ENCODE results near the gene IMMP2L. TPM values are rescaled to one million over a fixed set of nuclear protein-coding genes. Genes with fewer than 3 reads are reported as not detected.
"Not testable (repeated sequence)": the region's sequence is repeated elsewhere in the genome, so short reads cannot be mapped to it uniquely, and the experiment has no call there.

Gene IMMP2L
- total RNA-seq, 1 experiment from 2014 or later, result 12.8 TPM

- no peaks in the 10 kb centered on the region for H3K27me3 ChIP-seq
- peaks cover 4% of the 10 kb centered on the region; the same call in 1 of the 2 replicates for H3K4me1 ChIP-seq
- H3K36me3 ChIP-seq, result no peaks in the 10 kb centered on the region
- no peak overlapping the region for H3K4me3 ChIP-seq
- DNase-seq, result no peak
- H3K27ac ChIP-seq, result no peak overlapping the region
- H3K9me3 ChIP-seq (replicated peaks), result peaks cover 18% of the 10 kb centered on the region; the same call in 1 of the 2 replicates
Observed at GRCh38 chr7:111474723-111475418, 87.4 kb downstream of the IMMP2L start.

GRCh38 chr7:111473449-111474198 lies 88.7 kb downstream of the IMMP2L start:
- Histone ChIP-seq H3K4me3 (no peak overlapping the region), H3K36me3 (no peaks in the 10 kb centered on the region), H3K9me3 (replicated peaks) (peaks cover 18% of the 10 kb centered on the region; the same call in 1 of the 2 replicates), H3K4me1 (peaks cover under 1% of the 10 kb centered on the region; the same call in 1 of the 2 replicates), H3K27me3 (no peaks in the 10 kb centered on the region), H3K27ac (no peak overlapping the region)
- DNase-seq, result no peak

GRCh38 chr7:111470998-111471397 lies 91.3 kb downstream of the IMMP2L start:
- no peak for DNase-seq
- Histone ChIP-seq H3K27me3 (no peaks in the 10 kb centered on the region), H3K36me3 (no peaks in the 10 kb centered on the region), H3K27ac (no peak overlapping the region), H3K4me1 (no peaks in the 10 kb centered on the region), H3K9me3 (replicated peaks) (peaks cover 16% of the 10 kb centered on the region; the same call in 1 of the 2 replicates), H3K4me3 (no peak overlapping the region)

GRCh38 chr7:111469894-111470293 lies 92.4 kb downstream of the IMMP2L start:
- peaks cover 22% of the 10 kb centered on the region; the same call in 1 of the 2 replicates for H3K9me3 ChIP-seq (replicated peaks)
- H3K4me3 ChIP-seq, H3K36me3 ChIP-seq, H3K27me3 ChIP-seq, DNase-seq, H3K4me1 ChIP-seq, H3K27ac ChIP-seq: not testable (repeated sequence)

- not testable (repeated sequence) for H3K27ac ChIP-seq, H3K27me3 ChIP-seq, H3K36me3 ChIP-seq, DNase-seq, H3K4me3 ChIP-seq, H3K4me1 ChIP-seq
- peaks cover 11% of the 10 kb centered on the region; the same call in 1 of the 2 replicates for H3K9me3 ChIP-seq (replicated peaks)
Observed at GRCh38 chr7:111465774-111466173, 96.5 kb downstream of the IMMP2L start.

GRCh38 chr7:111460695-111461094 lies 101.6 kb downstream of the IMMP2L start:
- Histone ChIP-seq H3K27ac (no peak overlapping the region), H3K4me3 (no peak overlapping the region), H3K4me1 (no peaks in the 10 kb centered on the region), H3K27me3 (no peaks in the 10 kb centered on the region), H3K9me3 (replicated peaks) (peaks cover 3% of the 10 kb centered on the region; the same call in 1 of the 2 replicates), H3K36me3 (no peaks in the 10 kb centered on the region)
- no peak for DNase-seq

- H3K27me3 ChIP-seq, result no peaks in the 10 kb centered on the region
- no peak for DNase-seq
- no peaks in the 10 kb centered on the region for H3K9me3 ChIP-seq (replicated peaks)
- H3K27ac ChIP-seq, result no peak overlapping the region
- H3K4me1 ChIP-seq, result no peaks in the 10 kb centered on the region
- H3K4me3 ChIP-seq, result no peak overlapping the region
- H3K36me3 ChIP-seq, result no peaks in the 10 kb centered on the region
Observed at GRCh38 chr7:111459757-111460280, 102.5 kb downstream of the IMMP2L start.

- Histone ChIP-seq H3K36me3 (no peaks in the 10 kb centered on the region), H3K27me3 (no peaks in the 10 kb centered on the region), H3K27ac (no peak overlapping the region), H3K4me3 (no peak overlapping the region), H3K4me1 (no peaks in the 10 kb centered on the region), H3K9me3 (replicated peaks) (no peaks in the 10 kb centered on the region)
- DNase-seq, result no peak
Observed at GRCh38 chr7:111459065-111459756, 103.1 kb downstream of the IMMP2L start.

- not testable (repeated sequence) for H3K4me3 ChIP-seq, H3K4me1 ChIP-seq, H3K27ac ChIP-seq, H3K36me3 ChIP-seq, DNase-seq, H3K27me3 ChIP-seq
- peaks cover 16% of the 10 kb centered on the region for H3K9me3 ChIP-seq (replicated peaks)
Observed at GRCh38 chr7:111450705-111451104, 111.6 kb downstream of the IMMP2L start.

GRCh38 chr7:111447502-111447901 lies 114.8 kb downstream of the IMMP2L start:
- H3K27ac ChIP-seq, H3K4me3 ChIP-seq, H3K4me1 ChIP-seq, H3K27me3 ChIP-seq, H3K36me3 ChIP-seq, DNase-seq: not testable (repeated sequence)
- peaks cover 10% of the 10 kb centered on the region; the same call in 1 of the 2 replicates for H3K9me3 ChIP-seq (replicated peaks)

- DNase-seq, result no peak
- Histone ChIP-seq H3K4me3 (no peak overlapping the region), H3K4me1 (peaks cover 26% of the 10 kb centered on the region), H3K36me3 (no peaks in the 10 kb centered on the region), H3K27ac (peak overlapping the region; percentile 96), H3K9me3 (replicated peaks) (peaks cover 18% of the 10 kb centered on the region), H3K27me3 (no peaks in the 10 kb centered on the region)
Observed at GRCh38 chr7:111439977-111440376, 122.3 kb downstream of the IMMP2L start.

GRCh38 chr7:111438369-111439289 lies 123.7 kb downstream of the IMMP2L start:
- H3K27ac ChIP-seq, result peak overlapping the region; percentile 96
- H3K4me1 ChIP-seq, result peaks cover 26% of the 10 kb centered on the region
- H3K9me3 ChIP-seq (replicated peaks), result peaks cover 18% of the 10 kb centered on the region
- no peaks in the 10 kb centered on the region for H3K27me3 ChIP-seq
- no peak overlapping the region for H3K4me3 ChIP-seq
- DNase-seq, result peak; percentile 72 to 93
- no peaks in the 10 kb centered on the region for H3K36me3 ChIP-seq

GRCh38 chr7:111437736-111438135 lies 124.6 kb downstream of the IMMP2L start:
- H3K9me3 ChIP-seq (replicated peaks), result peaks cover 26% of the 10 kb centered on the region
- peak in 1 of 2 experiments; percentile 37 for DNase-seq

GRCh38 chr7:111436608-111437007 lies 125.7 kb downstream of the IMMP2L start:
- DNase-seq, result no peak
- Histone ChIP-seq H3K4me1 (peaks cover 26% of the 10 kb centered on the region), H3K4me3 (no peak overlapping the region), H3K27ac (no peak overlapping the region), H3K27me3 (no peaks in the 10 kb centered on the region), H3K36me3 (no peaks in the 10 kb centered on the region), H3K9me3 (replicated peaks) (peaks cover 26% of the 10 kb centered on the region)

More at GRCh38 chr7:111437736-111438135, 124.6 kb downstream of the IMMP2L start:
- Histone ChIP-seq H3K27me3 (no peaks in the 10 kb centered on the region), H3K4me1 (peaks cover 26% of the 10 kb centered on the region), H3K4me3 (no peak overlapping the region), H3K36me3 (no peaks in the 10 kb centered on the region), H3K27ac (peak overlapping the region; percentile 96)

Data from SJCRH30 (cell line).